Neural cell (in vitro differentiated cells): ENCODE measurements around the gene KCNQ2. TPM values are rescaled to one million over a fixed set of nuclear protein-coding genes. Genes with fewer than 3 reads are reported as not detected.

Source experiments
- H2AFZ ChIP-seq: fragments of 200-600, 300-800 bp; sonication (generic), shearing (Covaris generic); 2 replicates; pipeline ENCODE4 v1.6.0; 2014; ENCODE audit warnings: low read depth, mild to moderate bottlenecking, antibody characterized with exemption, low read length, moderate library complexity
- H3F3A ChIP-seq: fragments of 200-600 bp; shearing (Covaris generic); 2 replicates; pipeline ENCODE4 v1.6.1; 2016; ENCODE audit warnings: mild to moderate bottlenecking, moderate library complexity, mixed read lengths, antibody characterized with exemption, low read length; ENCODE audit not compliant: insufficient read depth, poor library complexity, severe bottlenecking
- H3K27ac ChIP-seq: fragments of 200-600, 300-800 bp; sonication (generic), shearing (Covaris generic); 2 replicates; pipeline ENCODE4 v1.5.1; 2014; ENCODE audit warnings: mild to moderate bottlenecking, low read length, moderate library complexity
- H3K27me3 ChIP-seq: fragments of 300-800, 200-600 bp; sonication (generic), shearing (Covaris generic); 2 replicates; pipeline ENCODE4 v1.6.0; 2014; ENCODE audit warnings: mild to moderate bottlenecking, low read depth, low read length, moderate library complexity; ENCODE audit not compliant: insufficient read depth
- H3K36me3 ChIP-seq: fragments of 300-800, 200-600 bp; sonication (generic), shearing (Covaris generic); 2 replicates; pipeline ENCODE4 v1.5.1; 2014; ENCODE audit warnings: mild to moderate bottlenecking, antibody characterized with exemption, low read length, moderate library complexity; ENCODE audit not compliant: insufficient read depth
- H3K4me2 ChIP-seq: fragments of 300-800, 200-600 bp; sonication (generic), shearing (Covaris generic); 2 replicates; pipeline ENCODE4 v1.6.0; 2014; ENCODE audit warnings: mild to moderate bottlenecking, low read length
- H3K4me3 ChIP-seq: fragments of 300-800, 200-600 bp; sonication (generic), shearing (Covaris generic); 2 replicates; pipeline ENCODE4 v1.5.1; 2014; ENCODE audit warnings: mild to moderate bottlenecking, low read length, moderate library complexity
- H3K79me2 ChIP-seq: fragments of 200-600 bp; shearing (Covaris generic); replicated peaks from 2 replicates; pipeline ENCODE4 v1.6.0; 2014; ENCODE audit warnings: mild to moderate bottlenecking, low read length, moderate library complexity; ENCODE audit not compliant: insufficient read depth
- H3K9ac ChIP-seq: fragments of 300-800, 200-600 bp; sonication (generic), shearing (Covaris generic); 2 replicates; pipeline ENCODE4 v1.6.1; 2016; ENCODE audit warnings: mild to moderate bottlenecking, low read length, mixed read lengths
- H3K9me2 ChIP-seq: fragments of 200-600 bp; shearing (Covaris generic); 2 replicates; pipeline ENCODE4 v1.6.1; 2016; ENCODE audit warnings: mild to moderate bottlenecking, low read length, mixed read lengths; ENCODE audit not compliant: insufficient read depth
- H3K9me3 ChIP-seq: fragments of 200-600, 300-800 bp; sonication (generic), shearing (Covaris generic); 2 replicates; pipeline ENCODE4 v1.6.1; 2016; ENCODE audit warnings: mild to moderate bottlenecking, mixed run types, low read length, moderate library complexity, mixed read lengths
- H4K20me1 ChIP-seq: fragments of 200-600 bp; shearing (Covaris generic); 2 replicates; pipeline ENCODE4 v1.6.1; 2016; ENCODE audit warnings: mild to moderate bottlenecking, mixed run types; ENCODE audit not compliant: insufficient read depth
- EP300 ChIP-seq: fragments of 450-650 bp; conservative IDR thresholded peaks from 2 replicates; pipeline ENCODE4 v1.6.1; 2014; ENCODE audit warnings: antibody characterized with exemption, mild to moderate bottlenecking, moderate library complexity; ENCODE audit not compliant: poor library complexity, severe bottlenecking
- EZH2 ChIP-seq: fragments of 200-600, 300-800 bp; shearing (Covaris generic), sonication (generic); IDR thresholded peaks from 2 replicates; pipeline ENCODE4 v1.6.1; 2014; ENCODE audit warnings: antibody characterized with exemption, low read length, borderline replicate concordance, mild to moderate bottlenecking; ENCODE audit not compliant: insufficient read depth, poor library complexity, severe bottlenecking
- MXI1 ChIP-seq: fragments of 450-650 bp; conservative IDR thresholded peaks from 2 replicates; pipeline ENCODE4 v1.6.1; 2014; ENCODE audit warnings: antibody characterized with exemption, mild to moderate bottlenecking; ENCODE audit not compliant: poor library complexity, severe bottlenecking
- POLR2AphosphoS5 ChIP-seq: IDR thresholded peaks from 2 replicates; pipeline ENCODE4 v1.6.1; 2012
- RAD21 ChIP-seq: fragments of 450-650 bp; conservative IDR thresholded peaks from 2 replicates; pipeline ENCODE4 v1.6.1; 2014; ENCODE audit warnings: antibody characterized with exemption, mild to moderate bottlenecking, moderate library complexity
- SMC3 ChIP-seq: fragments of 450-650 bp; conservative IDR thresholded peaks from 2 replicates; pipeline ENCODE4 v1.6.1; 2014; ENCODE audit warnings: antibody characterized with exemption, mild to moderate bottlenecking, moderate library complexity; ENCODE audit not compliant: poor library complexity
- TAF1 ChIP-seq: IDR thresholded peaks from 2 replicates; pipeline ENCODE4 v1.6.1; 2012; ENCODE audit warnings: low read depth
- polyA plus RNA-seq: library from polyadenylated mRNA; depleted of rRNA; stranded (reverse); fragments of >200 nt; gene quantifications from 2 replicates; pipeline ENCODE4 v1.2.3, GENCODE V29; 2014
- TF ChIP-seq, protein P1 (sequence below): fragments of 450-650 bp; IDR thresholded peaks from 2 replicates; pipeline ENCODE4 v1.5.1; 2014; ENCODE audit warnings: antibody characterized with exemption, mild to moderate bottlenecking, moderate library complexity; ENCODE audit not compliant: poor library complexity, severe bottlenecking
- TF ChIP-seq, protein P2 (sequence below): IDR thresholded peaks from 2 replicates; pipeline ENCODE4 v1.6.1; 2012; ENCODE audit warnings: borderline replicate concordance

KCNQ2 gene
- polyA plus RNA-seq, 1 donor from 2014 or later = 84.7 TPM

DNA sequence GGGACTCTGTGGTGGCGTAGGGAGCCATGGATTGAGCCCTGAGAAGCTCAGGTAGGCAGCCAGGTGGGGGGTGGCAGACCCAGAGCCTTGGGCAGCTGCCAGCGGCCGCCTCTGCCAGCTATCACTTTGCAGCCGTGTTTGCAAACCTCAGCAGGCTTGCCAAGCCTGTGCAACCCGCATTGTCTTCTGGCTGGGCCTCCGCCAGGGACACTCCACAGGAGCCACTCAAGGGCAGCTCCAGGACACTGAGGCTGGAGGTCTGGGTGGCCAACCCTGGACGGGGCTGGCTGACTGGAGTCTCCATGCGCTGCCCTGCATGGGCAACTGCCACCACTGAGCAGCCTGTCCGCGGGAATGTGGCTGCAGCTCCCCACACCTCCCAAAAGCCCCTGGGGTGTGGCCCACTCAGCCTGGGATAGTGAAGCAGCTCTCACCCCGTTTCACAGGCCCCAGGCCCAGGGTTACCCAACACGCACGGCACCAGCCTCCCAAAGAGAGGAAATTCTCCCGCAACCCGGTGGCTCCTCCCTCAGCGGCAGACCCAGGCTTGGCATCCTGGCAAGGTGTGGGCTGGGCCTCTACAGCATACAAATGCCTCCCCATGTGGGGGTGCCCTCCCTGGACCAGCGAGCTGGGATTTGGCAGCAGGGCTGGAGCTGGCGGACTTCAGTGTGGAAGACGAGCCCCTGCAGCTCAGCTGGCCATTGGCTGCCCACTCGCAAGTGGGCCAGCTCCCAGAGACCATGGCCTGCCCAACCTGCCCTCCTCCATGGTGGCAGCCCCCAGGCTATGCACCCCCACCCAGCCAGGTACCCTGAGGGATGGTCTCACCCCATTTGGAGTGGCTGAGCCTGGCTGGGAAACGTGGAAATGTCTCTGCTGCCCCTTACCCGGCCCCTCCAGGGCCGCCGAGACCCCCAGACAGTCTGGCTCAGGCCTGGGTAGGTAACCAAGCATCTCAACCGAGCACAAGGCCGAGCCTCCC, 114.2 kb downstream of the KCNQ2 start:
- Histone ChIP-seq H3K27ac (no peak overlapping the region), H3K27me3 (no peaks in the 10 kb centered on the region), H3F3A (no peaks in the 10 kb centered on the region), H3K9me2 (no peaks in the 10 kb centered on the region), H4K20me1 (no peaks in the 10 kb centered on the region), H3K79me2 (no peaks in the 10 kb centered on the region), H3K4me2 (no peak overlapping the region), H3K4me3 (no peak overlapping the region), H3K36me3 (no peaks in the 10 kb centered on the region), H3K9ac (no peak overlapping the region), H3K9me3 (no peaks in the 10 kb centered on the region), H2AFZ (no peak overlapping the region)
- TF ChIP-seq EP300 = no peak
- TF ChIP-seq MXI1 = no peak
- no peak for TF ChIP-seq TAF1
- TF ChIP-seq POLR2AphosphoS5 = no peak
- no peak for TF ChIP-seq RAD21
- no peak for TF ChIP-seq SMC3
- TF ChIP-seq, protein P1, sequence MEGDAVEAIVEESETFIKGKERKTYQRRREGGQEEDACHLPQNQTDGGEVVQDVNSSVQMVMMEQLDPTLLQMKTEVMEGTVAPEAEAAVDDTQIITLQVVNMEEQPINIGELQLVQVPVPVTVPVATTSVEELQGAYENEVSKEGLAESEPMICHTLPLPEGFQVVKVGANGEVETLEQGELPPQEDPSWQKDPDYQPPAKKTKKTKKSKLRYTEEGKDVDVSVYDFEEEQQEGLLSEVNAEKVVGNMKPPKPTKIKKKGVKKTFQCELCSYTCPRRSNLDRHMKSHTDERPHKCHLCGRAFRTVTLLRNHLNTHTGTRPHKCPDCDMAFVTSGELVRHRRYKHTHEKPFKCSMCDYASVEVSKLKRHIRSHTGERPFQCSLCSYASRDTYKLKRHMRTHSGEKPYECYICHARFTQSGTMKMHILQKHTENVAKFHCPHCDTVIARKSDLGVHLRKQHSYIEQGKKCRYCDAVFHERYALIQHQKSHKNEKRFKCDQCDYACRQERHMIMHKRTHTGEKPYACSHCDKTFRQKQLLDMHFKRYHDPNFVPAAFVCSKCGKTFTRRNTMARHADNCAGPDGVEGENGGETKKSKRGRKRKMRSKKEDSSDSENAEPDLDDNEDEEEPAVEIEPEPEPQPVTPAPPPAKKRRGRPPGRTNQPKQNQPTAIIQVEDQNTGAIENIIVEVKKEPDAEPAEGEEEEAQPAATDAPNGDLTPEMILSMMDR = no peak
- no peak for TF ChIP-seq EZH2
- TF ChIP-seq, protein P2, sequence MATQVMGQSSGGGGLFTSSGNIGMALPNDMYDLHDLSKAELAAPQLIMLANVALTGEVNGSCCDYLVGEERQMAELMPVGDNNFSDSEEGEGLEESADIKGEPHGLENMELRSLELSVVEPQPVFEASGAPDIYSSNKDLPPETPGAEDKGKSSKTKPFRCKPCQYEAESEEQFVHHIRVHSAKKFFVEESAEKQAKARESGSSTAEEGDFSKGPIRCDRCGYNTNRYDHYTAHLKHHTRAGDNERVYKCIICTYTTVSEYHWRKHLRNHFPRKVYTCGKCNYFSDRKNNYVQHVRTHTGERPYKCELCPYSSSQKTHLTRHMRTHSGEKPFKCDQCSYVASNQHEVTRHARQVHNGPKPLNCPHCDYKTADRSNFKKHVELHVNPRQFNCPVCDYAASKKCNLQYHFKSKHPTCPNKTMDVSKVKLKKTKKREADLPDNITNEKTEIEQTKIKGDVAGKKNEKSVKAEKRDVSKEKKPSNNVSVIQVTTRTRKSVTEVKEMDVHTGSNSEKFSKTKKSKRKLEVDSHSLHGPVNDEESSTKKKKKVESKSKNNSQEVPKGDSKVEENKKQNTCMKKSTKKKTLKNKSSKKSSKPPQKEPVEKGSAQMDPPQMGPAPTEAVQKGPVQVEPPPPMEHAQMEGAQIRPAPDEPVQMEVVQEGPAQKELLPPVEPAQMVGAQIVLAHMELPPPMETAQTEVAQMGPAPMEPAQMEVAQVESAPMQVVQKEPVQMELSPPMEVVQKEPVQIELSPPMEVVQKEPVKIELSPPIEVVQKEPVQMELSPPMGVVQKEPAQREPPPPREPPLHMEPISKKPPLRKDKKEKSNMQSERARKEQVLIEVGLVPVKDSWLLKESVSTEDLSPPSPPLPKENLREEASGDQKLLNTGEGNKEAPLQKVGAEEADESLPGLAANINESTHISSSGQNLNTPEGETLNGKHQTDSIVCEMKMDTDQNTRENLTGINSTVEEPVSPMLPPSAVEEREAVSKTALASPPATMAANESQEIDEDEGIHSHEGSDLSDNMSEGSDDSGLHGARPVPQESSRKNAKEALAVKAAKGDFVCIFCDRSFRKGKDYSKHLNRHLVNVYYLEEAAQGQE = no peak

DNA sequence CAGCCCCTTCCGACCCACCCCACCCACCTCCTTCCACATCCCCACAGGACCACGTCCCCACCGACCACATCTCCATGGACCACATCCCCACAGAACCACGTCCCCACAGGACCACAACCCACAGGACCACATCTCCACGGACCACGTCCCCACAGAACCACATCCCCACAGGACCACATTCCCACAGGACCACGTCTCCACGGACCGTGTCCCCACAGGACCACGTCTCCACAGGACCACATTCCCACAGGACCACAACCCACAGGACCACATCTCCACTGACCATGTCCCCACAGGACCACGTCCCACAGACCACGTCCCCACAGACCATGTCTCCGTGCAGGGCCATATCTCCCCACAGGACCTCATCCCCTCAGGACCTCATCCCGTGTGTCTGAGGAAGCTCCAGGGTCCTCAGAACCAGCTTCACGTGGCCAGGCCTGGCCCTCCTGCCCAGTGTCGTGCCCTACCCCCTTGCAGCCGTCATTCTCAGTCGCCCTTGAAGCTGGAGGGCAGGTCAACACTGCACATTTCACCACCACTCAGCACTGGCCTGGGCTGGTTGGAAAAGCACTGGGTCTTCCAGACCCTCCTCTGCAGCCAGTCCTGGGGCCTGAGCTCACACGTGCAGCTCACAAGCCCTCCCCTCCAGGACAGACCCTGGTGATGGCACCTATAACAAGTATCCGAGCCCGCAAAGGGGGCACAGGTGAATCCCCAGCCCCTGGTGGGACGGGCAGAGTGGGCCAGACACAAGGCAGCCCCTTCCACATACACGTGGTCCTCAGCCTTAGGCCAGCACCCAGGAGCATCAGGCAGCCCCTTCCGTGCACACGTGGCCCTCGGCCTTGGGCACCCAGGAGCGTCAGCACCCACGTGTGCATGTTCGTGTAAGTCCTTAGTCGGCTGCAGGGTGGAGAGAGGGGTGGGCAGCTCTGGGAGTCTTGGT, 115.2 kb downstream of the KCNQ2 start:
- Histone ChIP-seq H3K27me3 (no peaks in the 10 kb centered on the region), H3K36me3 (no peaks in the 10 kb centered on the region), H3K27ac (no peak overlapping the region), H3K9ac (no peak overlapping the region), H3K79me2 (no peaks in the 10 kb centered on the region), H3K4me2 (no peak overlapping the region), H3F3A (no peaks in the 10 kb centered on the region), H3K9me2 (no peaks in the 10 kb centered on the region), H2AFZ (no peak overlapping the region), H3K9me3 (no peaks in the 10 kb centered on the region), H4K20me1 (no peaks in the 10 kb centered on the region), H3K4me3 (no peak overlapping the region)
- TF ChIP-seq EZH2 = no peak
- TF ChIP-seq RAD21 = no peak
- TF ChIP-seq, protein P1 = no peak
- TF ChIP-seq MXI1 = no peak
- TF ChIP-seq POLR2AphosphoS5 = no peak
- no peak for TF ChIP-seq TAF1
- TF ChIP-seq, protein P2 = no peak
- TF ChIP-seq EP300 = no peak
- TF ChIP-seq SMC3 = no peak
